Measurements from ENCODE around the gene CREB1. TPM values are rescaled to one million over a fixed set of nuclear protein-coding genes. Genes with fewer than 3 reads are reported as not detected.

CREB1 gene
- total and polyA plus RNA-seq, 2 donors (not counting 3 experiments of a cell fraction or from before 2014, with no cell fraction given): 31.0 to 71.1 TPM

DNA sequence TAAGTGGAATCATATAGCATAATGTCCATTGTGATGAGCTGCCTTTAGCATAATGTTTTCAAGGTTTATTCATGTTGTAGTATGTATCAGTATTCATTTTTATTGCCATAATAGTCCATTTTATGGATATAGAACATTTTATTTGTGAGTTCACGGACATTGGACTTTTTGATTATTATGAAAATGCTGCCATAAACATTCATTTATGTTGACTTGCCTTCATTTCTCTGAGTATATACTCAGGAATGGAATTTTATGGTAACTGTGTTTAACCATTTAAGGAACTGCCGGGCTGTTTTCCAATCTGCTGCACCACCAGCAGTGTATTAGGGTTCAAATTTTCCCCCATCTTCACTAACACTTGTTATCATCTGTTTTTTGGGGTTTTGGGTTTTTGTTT lies 12.2 kb downstream of the CREB1 start:
- H3K4me3 ChIP-seq (replicated peaks in 1 of 3; ENCODE audit: insufficient read depth in 1 of 3, low read depth in 1 of 3, low read length in 3 of 3): no peak overlapping the region
- BruUV-seq (replicated peaks): no TSS peak
- H3K4me2 ChIP-seq (ENCODE audit: insufficient read depth, low read length): no peak overlapping the region
- FAIRE-seq: no peak
- CTCF ChIA-PET: interaction anchor here (1.3 kb wide), 1 partner anchor 75 kb away, joined by 3 read pairs; no protein-coding TSS in a partner anchor
- no peaks in the 10 kb centered on the region for H3K9me3 ChIP-seq (replicated peaks; ENCODE audit: control insufficient read depth, insufficient read depth, low read length)
- no peaks in the 10 kb centered on the region for H3K27me3 ChIP-seq (ENCODE audit: control insufficient read depth in 2 of 2, insufficient read depth in 2 of 2, low read length in 2 of 2)
- no peak for DNase-seq (ENCODE audit: low read depth, low spot score)
- dilution Hi-C loops (cut with MboI; ENCODE audit: extremely low pct_ligation_motif_present, low sequenced_read_pairs): no loop called here
- peaks cover 0 to 2% of the 10 kb centered on the region in 2 experiments for H3K36me3 ChIP-seq (ENCODE audit: control insufficient read depth in 2 of 2, extremely low read depth in 1 of 2, insufficient read depth in 2 of 2, low read length in 2 of 2)
- no peaks in the 10 kb centered on the region for H3K9me1 ChIP-seq (replicated peaks; ENCODE audit: control insufficient read depth, extremely low read depth, insufficient read depth, low read length)
- no peak overlapping the region for H3K27ac ChIP-seq (ENCODE audit: insufficient read depth, low read depth, low read length)
- H4K20me1 ChIP-seq (replicated peaks; ENCODE audit: control insufficient read depth, extremely low read depth, insufficient read depth, low read length): no peaks in the 10 kb centered on the region
- peaks cover 88% of the 10 kb centered on the region for H3K79me2 ChIP-seq (ENCODE audit: control insufficient read depth, insufficient read depth, low read length)
- no peak overlapping the region for H3K9ac ChIP-seq (replicated peaks; ENCODE audit: extremely low read depth, insufficient read depth, low read length)
- POLR2A ChIA-PET: no interaction called here
- intact Hi-C loops (cut with micrococcal nuclease): no loop called here
- no peak overlapping the region for H2AFZ ChIP-seq (ENCODE audit: low read depth, low read length)
- no peaks in the 10 kb centered on the region for H3K4me1 ChIP-seq (ENCODE audit: control insufficient read depth, extremely low read depth, insufficient read depth, low read length)
- TF ChIP-seq JUN (IDR thresholded peaks at IDR 0.05; ENCODE audit: borderline replicate concordance, insufficient read depth, insufficient read length, low read depth) (no peak), GATA2 (IDR thresholded peaks at IDR 0.05; ENCODE audit: insufficient read depth, insufficient read length, low read depth, low read length) (no peak), POLR2A (IDR thresholded peaks at IDR 0.05; ENCODE audit: low read depth, low read length) (no peak), MYC (IDR thresholded peaks at IDR 0.05; ENCODE audit: low read depth, low read length) (no peak), POLR2AphosphoS5 (IDR thresholded peaks at IDR 0.05; ENCODE audit: insufficient read depth, low read depth, low read length) (no peak), EZH2 (IDR thresholded peaks at IDR 0.05; ENCODE audit: borderline replicate concordance, low read depth, low read length, severe bottlenecking) (no peak), FOS (IDR thresholded peaks at IDR 0.05; ENCODE audit: borderline replicate concordance, insufficient read depth, low read length) (no peak)
- TF ChIP-seq, protein P1, sequence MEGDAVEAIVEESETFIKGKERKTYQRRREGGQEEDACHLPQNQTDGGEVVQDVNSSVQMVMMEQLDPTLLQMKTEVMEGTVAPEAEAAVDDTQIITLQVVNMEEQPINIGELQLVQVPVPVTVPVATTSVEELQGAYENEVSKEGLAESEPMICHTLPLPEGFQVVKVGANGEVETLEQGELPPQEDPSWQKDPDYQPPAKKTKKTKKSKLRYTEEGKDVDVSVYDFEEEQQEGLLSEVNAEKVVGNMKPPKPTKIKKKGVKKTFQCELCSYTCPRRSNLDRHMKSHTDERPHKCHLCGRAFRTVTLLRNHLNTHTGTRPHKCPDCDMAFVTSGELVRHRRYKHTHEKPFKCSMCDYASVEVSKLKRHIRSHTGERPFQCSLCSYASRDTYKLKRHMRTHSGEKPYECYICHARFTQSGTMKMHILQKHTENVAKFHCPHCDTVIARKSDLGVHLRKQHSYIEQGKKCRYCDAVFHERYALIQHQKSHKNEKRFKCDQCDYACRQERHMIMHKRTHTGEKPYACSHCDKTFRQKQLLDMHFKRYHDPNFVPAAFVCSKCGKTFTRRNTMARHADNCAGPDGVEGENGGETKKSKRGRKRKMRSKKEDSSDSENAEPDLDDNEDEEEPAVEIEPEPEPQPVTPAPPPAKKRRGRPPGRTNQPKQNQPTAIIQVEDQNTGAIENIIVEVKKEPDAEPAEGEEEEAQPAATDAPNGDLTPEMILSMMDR (IDR thresholded peaks at IDR 0.05; ENCODE audit: extremely low read depth in 1 of 2, insufficient read depth in 1 of 2, low read depth in 1 of 2, low read length in 2 of 2): no peak
- TF ChIP-seq, protein P2, sequence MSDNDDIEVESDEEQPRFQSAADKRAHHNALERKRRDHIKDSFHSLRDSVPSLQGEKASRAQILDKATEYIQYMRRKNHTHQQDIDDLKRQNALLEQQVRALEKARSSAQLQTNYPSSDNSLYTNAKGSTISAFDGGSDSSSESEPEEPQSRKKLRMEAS (IDR thresholded peaks at IDR 0.05; ENCODE audit: insufficient read depth, insufficient read length): no peak
